ENCODE data around the gene KDM2A.

The KDM2A gene

DNA sequence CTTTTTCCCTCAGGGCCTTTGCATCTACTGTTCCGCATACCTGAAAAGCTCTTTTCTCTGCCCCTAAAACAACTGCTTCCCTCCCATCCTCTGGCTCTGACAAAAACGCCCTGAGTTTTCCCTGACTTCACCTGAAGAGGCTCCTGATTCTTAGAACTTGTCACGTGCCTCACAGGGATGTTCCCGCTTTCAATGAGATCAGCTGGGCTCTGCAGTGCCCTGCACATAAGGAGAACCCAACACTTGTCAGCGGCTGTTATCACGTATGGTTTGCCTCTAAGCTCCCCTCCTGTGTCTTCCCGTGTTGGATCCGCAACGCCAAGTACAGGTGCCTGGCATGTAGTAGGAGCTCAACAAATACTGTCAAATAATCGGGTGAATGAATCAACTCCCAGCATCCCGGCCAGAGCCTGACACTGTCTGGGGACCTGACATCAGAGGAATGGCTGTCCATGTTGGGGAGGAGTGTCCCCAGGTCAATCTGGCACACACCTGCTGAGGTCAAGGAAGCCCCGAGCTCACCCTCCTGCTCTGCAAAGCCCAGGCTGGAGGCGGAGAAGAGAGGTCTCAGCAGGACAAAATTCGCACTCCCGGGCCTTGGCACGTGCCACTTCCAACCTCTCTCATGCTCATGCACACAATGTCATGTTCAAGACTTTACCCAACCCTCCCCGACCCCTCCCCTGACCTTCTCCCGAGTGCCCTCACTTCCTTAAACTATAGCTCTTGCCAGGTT, 143.1 kb downstream of the KDM2A start:
- H3K27me3 Mint-ChIP-seq, result no peaks in the 10 kb centered on the region
- H3K36me3 Mint-ChIP-seq (ENCODE audit: low read depth), result peaks cover 7% of the 10 kb centered on the region
- DNase-seq, result peak; percentile 35
- H3K4me3 Mint-ChIP-seq, result peak overlapping the region; percentile 63
- H3K27ac Mint-ChIP-seq, result peak overlapping the region; percentile 71
- H3K9me3 Mint-ChIP-seq, result no peaks in the 10 kb centered on the region
- H3K4me1 Mint-ChIP-seq (ENCODE audit: low read depth), result peaks cover 55% of the 10 kb centered on the region

DNA sequence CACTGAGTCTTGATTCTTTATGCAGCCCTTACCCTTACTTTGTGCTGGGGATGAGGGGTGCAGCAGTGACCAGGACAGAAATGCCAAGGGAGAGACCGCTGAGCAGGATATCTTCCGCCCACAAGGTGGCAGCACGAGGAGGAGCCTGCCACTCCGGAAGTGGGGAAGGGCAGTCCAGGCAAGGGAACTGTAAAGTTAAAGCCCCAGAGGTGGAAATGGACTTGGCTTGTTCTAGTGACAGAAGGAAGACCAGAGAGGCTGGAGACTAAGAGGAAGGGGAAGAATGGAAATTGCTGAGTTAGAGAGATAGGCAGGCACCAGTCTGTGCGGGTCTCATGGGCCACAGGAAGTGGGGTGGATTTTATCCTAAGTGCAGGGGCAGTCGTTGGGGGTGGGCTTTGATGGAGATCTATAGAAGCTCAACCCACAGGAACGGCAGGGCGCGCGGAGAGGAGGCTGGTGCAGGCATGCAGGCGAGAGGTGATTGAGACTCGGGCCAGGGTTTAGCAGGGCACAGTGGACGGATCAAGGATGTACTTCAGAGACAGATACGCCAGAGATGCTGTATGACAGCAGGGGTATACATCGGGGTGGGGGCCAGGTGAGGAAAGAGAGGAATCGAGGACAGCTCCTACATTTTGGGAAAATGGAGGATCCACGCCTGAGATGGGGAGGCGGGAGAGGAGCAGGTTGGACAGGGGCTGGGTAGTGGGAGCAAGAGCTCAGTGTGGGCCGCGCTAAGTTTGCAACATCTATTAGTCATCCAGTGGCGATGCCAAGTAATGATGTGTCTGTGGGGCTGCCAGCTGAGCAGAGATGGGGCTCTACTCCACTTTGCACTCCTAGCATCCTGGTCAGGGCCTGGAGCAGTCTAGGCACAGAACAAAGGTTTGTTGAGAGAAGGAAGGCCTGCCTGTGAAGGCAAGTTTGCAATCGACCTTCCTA, 143.9 kb downstream of the KDM2A start:
- peak; percentile 82 for DNase-seq
- Mint-ChIP-seq H3K4me1 (ENCODE audit: low read depth) (peaks cover 57% of the 10 kb centered on the region), H3K36me3 (ENCODE audit: low read depth) (peaks cover 10% of the 10 kb centered on the region), H3K9me3 (no peaks in the 10 kb centered on the region), H3K27me3 (no peaks in the 10 kb centered on the region), H3K27ac (peak overlapping the region; percentile 71), H3K4me3 (peak overlapping the region; percentile 34)

DNA sequence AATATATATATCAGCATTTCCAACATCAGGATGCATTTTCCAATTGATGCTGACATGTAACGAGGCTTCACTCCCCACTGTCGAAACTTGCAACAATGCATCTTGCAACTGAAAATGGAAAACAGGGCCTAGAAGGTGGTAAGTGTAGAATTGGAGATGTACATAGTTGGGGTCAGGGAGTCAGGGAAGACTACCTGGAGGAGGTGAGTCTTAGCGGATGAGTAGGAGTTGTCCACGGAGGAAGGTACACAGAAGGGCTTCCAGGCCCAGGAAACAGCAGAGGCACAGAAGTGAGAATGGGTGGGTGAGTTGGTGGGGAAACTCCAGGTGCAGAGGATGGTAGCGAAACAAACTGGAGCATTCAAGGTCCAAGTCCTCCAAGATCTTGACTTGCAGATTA, 145.2 kb downstream of the KDM2A start:
- Mint-ChIP-seq H3K4me3 (peak overlapping the region; percentile 81), H3K4me1 (ENCODE audit: low read depth) (peaks cover 66% of the 10 kb centered on the region), H3K36me3 (ENCODE audit: low read depth) (peaks cover 23% of the 10 kb centered on the region), H3K9me3 (no peaks in the 10 kb centered on the region), H3K27ac (peak overlapping the region; percentile 83), H3K27me3 (no peaks in the 10 kb centered on the region)
- no peak for DNase-seq

DNA sequence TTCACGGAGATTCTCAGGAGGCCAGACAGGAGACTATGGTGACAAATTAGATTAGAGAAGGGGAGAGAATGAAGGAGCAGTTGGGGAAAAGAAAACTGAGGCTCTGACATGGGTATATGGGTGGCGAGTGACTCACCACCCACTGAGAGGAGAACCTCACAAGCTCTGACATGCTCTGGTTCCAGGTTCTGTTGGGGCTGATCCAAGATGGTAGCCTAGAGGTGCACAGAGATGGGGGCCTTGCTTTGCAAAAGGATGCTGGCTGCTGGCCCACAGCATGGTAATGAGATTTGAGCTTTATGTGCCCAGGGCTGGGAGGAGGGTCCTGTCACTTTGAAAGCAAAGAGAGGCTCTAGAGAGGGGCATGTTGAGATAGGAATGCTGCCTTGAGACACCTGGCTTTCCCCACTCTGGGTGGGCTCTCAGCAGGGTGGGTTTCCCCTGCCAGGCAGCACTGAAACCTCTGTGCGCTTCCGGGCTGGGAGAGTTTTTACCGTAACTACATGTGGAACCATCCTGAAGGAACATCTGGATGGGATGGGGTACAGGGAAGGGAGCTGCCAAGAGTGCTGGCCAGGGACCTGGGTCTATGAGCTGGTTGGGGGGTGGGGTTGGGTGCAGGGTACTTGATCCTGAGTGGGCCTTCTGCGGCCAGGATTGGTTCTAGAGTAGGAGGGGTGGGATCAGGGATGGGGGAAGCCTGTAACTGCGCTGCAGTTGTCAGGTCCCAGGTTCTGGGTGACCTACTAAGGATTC, 146.0 kb downstream of the KDM2A start:
- Mint-ChIP-seq H3K9me3 (no peaks in the 10 kb centered on the region), H3K36me3 (ENCODE audit: low read depth) (peaks cover 31% of the 10 kb centered on the region), H3K4me3 (peak overlapping the region; percentile 81), H3K27ac (peak overlapping the region; percentile 92), H3K4me1 (ENCODE audit: low read depth) (peaks cover 73% of the 10 kb centered on the region), H3K27me3 (no peaks in the 10 kb centered on the region)
- DNase-seq, result no peak

DNA sequence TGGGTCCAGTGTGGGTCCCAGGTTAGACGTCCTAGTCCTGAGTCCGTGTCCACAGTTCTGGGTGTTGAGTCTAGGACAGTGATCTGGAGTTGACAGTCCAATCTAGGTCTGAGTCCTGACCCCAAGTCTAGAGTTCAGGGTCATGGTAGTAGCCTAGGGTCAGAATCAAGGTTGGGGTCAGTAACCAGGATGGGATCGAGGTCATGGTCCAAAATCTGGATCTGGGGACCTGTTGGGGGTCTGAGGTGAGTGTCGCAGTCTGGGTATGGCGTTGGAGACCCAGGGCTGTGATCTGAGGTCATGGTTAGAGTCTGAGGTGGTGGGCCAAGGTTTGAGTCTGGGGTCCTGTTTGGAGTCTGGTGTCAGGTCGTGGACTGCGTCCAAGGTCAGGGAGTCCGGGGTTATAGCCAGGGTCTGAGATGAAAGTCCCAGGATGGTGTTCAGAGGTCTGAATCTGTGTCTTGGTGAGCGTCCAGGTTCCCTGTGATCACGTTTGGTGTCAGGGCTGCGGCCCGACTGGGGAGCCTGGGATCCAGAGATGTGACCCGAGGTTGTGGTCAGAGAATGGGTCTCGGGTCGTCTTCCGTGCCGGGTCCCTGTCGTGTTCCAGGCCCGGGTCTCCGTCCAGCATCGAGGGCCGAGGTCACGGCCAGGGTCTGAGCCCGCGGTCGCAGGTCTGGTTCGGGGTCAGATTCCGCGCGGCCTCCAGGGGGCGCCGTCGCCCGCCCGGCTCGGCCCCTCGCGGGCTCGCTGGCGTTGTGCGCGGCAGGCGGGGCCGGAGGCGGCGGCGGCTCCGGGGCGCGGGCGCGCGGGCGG, 146.8 kb downstream of the KDM2A start:
- H3K9me3 Mint-ChIP-seq, result no peaks in the 10 kb centered on the region
- no peaks in the 10 kb centered on the region for H3K27me3 Mint-ChIP-seq
- peak overlapping the region; percentile 81 for H3K4me3 Mint-ChIP-seq
- H3K36me3 Mint-ChIP-seq (ENCODE audit: low read depth), result peaks cover 38% of the 10 kb centered on the region
- peak; percentile 88 for DNase-seq
- H3K4me1 Mint-ChIP-seq (ENCODE audit: low read depth), result peaks cover 81% of the 10 kb centered on the region
- H3K27ac Mint-ChIP-seq, result peak overlapping the region; percentile 92

DNA sequence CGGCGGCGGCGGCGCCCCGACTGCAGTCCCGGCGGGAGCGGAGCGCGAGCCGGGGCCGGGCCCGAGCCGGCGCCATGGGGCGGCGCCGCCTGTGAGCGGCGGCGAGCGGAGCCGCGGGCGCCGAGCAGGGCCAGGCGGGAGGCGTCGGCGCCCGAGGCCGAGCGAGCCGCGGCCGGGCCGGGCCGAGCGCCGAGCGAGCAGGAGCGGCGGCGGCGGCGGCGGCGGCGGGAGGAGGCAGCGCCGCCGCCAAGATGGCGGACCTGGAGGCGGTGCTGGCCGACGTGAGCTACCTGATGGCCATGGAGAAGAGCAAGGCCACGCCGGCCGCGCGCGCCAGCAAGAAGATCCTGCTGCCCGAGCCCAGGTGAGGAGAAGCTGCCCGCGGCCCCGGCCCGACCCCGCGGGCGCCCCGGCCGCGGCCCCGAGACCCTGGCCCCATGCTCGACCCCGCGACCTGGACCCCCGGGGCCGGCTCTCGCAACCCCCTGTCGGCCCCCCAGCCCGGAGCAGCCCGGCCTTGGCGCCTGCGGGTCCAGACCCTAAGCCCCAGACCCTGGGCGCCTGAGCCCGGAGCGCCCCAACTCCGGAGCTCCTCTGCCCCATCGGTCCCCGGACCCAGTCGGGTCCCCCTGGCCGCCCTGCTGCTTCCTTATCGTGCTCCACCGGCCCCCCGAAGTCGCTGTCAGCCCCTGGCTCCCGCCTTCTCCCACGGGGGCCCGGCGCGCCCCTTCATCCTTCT, 147.6 kb downstream of the KDM2A start, which contains the start of gene GRK2:
TSS of gene GRK2 (plus strand) at position 25 of the 739 bp plus-strand sequence. CDS start at position 252, 227 bp downstream.
- H3K36me3 Mint-ChIP-seq (ENCODE audit: low read depth), result peaks cover 46% of the 10 kb centered on the region
- peak within 1 kb of the TSS; percentile 99 for H3K27ac Mint-ChIP-seq
- no peaks in the 10 kb centered on the region for H3K27me3 Mint-ChIP-seq
- peaks cover 83% of the 10 kb centered on the region for H3K4me1 Mint-ChIP-seq (ENCODE audit: low read depth)
- peak; percentile 70 for DNase-seq
- peak within 1 kb of the TSS; percentile 95 for H3K4me3 Mint-ChIP-seq
- no peaks in the 10 kb centered on the region for H3K9me3 Mint-ChIP-seq

DNA sequence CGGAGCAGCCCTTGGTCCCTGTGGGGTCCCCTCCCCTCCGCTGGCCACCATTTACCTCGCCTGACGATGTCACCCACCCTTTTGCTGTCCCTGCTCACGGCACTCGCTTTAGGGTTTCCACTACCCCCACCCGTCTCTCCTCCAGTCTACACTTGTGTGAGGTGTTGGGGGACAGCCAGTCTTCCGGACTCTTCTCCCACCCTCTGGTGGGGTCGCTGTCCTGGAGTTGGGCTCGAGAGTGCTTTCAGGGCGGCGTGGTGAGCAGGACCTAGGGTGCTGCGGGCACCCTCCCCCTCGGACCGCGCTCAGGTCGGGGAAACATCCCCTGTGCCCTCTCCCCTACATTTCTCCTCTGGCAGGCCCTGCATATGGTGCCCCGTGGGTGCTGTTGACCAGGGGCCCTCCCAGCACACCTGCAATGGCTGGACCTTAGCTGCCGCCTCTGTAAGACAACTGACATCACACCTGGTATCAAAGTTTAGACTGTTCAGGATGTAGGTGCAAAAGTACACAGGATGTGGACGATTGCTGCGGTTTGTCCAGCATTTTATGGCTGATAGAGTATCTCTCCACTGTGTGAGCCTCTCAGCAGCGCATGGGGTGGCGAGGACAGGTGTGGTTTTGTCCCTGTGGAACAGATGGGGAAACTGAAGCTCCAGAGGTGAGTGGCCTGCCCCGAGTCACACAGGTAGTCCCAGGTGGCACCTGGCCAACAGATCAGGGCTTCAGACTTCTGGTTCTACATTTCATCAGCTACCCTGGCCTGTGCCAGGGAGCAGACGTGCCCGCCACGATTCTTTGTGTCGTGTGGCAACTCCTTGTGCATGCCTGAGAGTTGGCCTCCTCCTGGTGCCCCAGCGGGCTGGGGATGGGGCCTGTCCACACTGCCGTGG, 148.4 kb downstream of the KDM2A start:
- peak overlapping the region; percentile 99 for H3K27ac Mint-ChIP-seq
- no peaks in the 10 kb centered on the region for H3K27me3 Mint-ChIP-seq
- peaks cover 83% of the 10 kb centered on the region for H3K4me1 Mint-ChIP-seq (ENCODE audit: low read depth)
- H3K4me3 Mint-ChIP-seq, result peak overlapping the region; percentile 95
- DNase-seq, result peak; percentile 62
- no peaks in the 10 kb centered on the region for H3K9me3 Mint-ChIP-seq
- H3K36me3 Mint-ChIP-seq (ENCODE audit: low read depth), result peaks cover 54% of the 10 kb centered on the region

DNA sequence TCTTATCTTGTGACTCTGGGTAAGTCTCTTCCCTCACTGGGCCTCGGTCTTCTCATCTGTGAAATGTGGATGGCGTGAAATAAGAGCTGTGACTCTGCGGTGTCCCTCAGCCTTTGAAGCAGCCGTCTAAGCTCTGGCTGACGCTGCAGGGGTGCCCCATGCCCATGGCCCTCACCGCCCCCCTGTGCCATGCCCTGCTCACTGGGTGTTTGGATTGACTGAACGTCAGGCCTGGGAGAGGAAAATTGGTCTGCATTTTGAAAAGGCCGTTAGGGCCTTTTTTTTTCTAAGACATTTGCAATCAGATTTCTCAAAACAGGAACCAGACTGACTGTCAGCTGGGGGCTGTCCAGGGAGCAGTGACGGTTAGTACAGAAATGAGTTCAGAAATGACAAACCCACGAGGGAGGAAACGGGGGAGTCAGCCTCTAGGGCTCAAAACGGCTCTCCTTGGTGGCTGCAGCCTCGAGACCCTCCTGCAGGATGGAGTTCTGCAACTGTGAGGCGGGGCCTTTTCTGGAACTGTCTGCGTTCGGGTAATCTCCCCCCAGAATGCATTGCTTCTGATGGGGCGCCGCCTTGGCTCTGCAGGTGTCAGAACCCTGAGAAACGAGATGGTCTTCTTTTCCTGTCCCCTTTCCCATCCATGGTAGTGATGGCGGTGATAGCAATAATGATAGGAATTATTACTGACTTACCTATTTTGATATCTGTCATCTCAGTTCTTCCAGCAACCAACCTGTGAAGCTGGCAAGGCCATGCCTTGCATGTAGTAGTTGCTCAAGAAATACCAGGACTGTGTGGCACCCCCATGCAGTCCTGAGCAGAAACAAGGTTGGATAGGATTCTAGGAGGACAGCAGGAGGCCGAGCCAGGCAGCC, 149.3 kb downstream of the KDM2A start:
- H3K4me1 Mint-ChIP-seq (ENCODE audit: low read depth), result peaks cover 83% of the 10 kb centered on the region
- peak overlapping the region; percentile 95 for H3K4me3 Mint-ChIP-seq
- peak overlapping the region; percentile 99 for H3K27ac Mint-ChIP-seq
- H3K9me3 Mint-ChIP-seq, result no peaks in the 10 kb centered on the region
- H3K36me3 Mint-ChIP-seq (ENCODE audit: low read depth), result peaks cover 63% of the 10 kb centered on the region
- DNase-seq, result peak; percentile 73
- H3K27me3 Mint-ChIP-seq, result no peaks in the 10 kb centered on the region

DNA sequence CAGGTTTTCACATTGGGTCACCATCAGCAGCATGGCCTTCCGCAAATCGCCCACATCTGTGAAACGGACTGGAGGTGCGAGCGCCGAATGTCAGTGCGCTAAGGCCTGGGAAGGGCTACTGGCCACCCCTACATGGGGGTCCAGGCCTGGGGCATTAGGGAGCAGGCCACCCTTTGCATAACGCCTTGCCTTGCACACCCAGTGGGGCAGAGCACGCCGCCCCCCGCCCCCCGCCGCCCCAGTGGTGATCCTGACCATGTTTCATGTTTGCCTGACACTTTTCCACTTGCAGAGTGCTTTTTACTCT, 149.9 kb downstream of the KDM2A start:
- H3K4me3 Mint-ChIP-seq, result peak overlapping the region; percentile 95
- no peaks in the 10 kb centered on the region for H3K27me3 Mint-ChIP-seq
- H3K4me1 Mint-ChIP-seq (ENCODE audit: low read depth), result peaks cover 83% of the 10 kb centered on the region
- H3K9me3 Mint-ChIP-seq, result no peaks in the 10 kb centered on the region
- DNase-seq, result no peak
- H3K36me3 Mint-ChIP-seq (ENCODE audit: low read depth), result peaks cover 69% of the 10 kb centered on the region
- peak overlapping the region; percentile 99 for H3K27ac Mint-ChIP-seq

DNA sequence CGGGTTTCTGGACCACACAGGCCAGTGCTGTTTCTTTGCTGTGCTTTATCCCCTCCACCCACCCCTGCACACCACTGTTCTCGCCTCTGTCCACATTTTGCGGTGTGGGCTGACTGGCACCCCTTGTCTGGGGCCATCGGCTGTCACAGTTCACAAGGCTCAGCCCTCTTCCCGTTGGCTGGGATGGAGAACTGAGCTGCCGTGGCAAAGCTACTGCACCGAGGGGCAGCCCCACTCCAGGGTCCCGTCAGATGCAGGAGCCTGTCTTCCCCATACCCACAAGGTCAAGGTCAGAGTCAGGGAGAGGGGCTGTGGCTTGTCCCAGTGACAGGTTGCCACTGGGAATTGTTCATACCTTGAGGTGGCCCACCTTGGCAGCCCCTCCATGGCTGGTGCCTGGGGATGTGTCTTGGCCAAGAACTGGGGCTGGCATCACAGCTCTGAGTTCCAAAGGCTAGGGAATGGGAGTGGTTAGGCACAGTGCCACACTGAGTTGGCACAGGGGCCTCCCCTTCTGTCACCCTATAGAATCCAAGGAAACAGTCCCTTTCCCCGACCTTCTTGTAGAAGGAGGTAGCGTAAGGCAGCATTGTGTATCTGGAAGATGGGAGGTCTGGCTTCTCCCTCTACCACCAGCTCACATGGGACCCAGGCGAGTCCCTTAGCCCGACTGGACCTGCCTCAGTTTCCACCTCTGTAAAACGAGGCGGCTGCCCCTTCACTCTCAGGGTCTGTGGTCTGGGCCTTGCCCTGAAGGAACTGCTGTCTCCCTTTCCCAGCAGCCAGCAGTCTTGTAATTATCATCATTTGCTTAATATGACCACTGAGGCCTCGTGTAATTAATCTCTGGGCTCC, 150.6 kb downstream of the KDM2A start:
- H3K27me3 Mint-ChIP-seq, result no peaks in the 10 kb centered on the region
- peaks cover 76% of the 10 kb centered on the region for H3K36me3 Mint-ChIP-seq (ENCODE audit: low read depth)
- DNase-seq, result no peak

More for the DNA sequence above, 150.6 kb downstream of the KDM2A start:
- peak overlapping the region; percentile 95 for H3K4me3 Mint-ChIP-seq
- no peaks in the 10 kb centered on the region for H3K9me3 Mint-ChIP-seq
- peak overlapping the region; percentile 99 for H3K27ac Mint-ChIP-seq
- peaks cover 83% of the 10 kb centered on the region for H3K4me1 Mint-ChIP-seq (ENCODE audit: low read depth)

All from activated T-cell treated with anti-CD3 and anti-CD28 coated beads, Interleukin-2, amount 50 U/mL, for 24 hours (primary cell).